Stimulated activated CD4-positive, alpha-beta T cell treated with anti-CD3 and anti-CD28 coated beads, Interleukin-1b, Interleukin-23, amount 100 ng/mL, for 1 hour (primary cell): ENCODE measurements around the gene MAP3K5.

ENCODE experiments used
- DNase-seq, 2 donors: peaks; one replicate each; pipeline ENCODE4 v3.0.0-alpha.2; 2020; ENCODE audit warnings: low read depth in 2 of 2

MAP3K5 gene

DNA sequence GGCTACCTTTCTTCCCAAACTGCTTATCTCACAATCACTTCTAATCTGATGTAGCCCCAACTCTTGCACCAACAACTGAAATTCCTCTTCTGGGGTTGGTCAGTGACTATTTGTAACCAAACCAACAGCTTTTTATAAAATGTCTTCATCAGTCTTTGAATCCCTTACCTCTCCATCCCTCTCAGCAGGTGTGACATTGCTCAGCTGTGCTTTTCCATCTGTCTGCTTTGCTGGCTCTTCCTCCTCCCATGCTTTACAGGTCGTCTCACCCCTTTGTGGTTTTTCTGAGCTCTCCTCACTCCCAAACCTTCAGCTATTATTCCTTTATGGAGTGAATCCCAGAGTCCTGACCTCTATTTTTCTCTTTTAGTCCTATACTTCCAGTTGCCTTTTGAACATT lies 248.0 kb downstream of the MAP3K5 start:
- no peak for DNase-seq

DNA sequence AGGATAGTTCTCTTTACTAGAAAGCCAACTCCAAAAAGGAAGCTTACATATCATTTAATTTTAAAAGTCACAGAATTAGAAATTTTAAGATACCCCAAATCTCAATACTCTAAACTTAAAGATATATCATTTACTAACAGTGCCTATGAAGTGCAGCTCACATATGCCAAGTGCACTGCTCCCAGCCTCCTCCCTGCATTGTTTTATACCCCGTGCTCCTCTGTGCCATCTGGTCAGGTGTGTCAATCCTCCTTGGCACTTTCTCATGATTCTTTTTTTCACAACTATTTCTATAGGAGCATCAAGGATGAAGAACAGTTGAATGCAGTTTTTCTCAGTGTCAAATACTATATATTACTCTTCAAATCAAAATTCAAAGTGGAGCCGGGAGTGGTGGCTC lies 250.9 kb downstream of the MAP3K5 start:
- no peak for DNase-seq

DNA sequence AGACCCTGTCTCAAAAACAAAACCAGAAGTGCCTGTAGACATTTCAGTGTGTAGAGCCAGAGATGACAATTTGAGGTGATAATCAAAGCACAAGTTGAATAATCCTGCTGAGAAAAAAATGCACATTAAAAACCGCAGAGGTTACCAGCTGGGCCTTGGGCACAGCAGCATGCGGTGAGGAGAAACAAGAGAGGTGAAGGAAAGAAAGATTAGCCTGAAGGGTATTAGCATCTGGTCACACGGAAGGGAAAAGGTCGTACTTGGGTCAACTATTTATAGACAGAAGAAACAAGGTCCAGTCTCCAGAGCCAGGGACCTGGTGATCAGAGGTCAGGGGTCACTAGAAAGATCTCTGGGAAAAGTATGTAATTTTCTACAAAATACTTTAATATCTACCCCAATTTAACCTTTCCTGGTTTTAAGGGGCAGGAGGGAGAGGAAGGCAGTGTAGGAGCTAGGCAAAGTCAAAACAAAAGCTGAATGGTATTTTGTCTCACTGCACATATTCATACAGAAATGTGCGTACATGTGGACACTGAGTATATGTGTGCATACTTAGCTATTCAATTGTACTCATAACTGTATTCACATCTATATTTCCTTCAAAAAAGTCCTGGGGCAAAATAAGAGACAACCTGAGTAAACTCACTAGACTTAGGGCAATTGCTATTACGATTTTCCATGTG lies 252.2 kb downstream of the MAP3K5 start:
- DNase-seq: no peak

DNA sequence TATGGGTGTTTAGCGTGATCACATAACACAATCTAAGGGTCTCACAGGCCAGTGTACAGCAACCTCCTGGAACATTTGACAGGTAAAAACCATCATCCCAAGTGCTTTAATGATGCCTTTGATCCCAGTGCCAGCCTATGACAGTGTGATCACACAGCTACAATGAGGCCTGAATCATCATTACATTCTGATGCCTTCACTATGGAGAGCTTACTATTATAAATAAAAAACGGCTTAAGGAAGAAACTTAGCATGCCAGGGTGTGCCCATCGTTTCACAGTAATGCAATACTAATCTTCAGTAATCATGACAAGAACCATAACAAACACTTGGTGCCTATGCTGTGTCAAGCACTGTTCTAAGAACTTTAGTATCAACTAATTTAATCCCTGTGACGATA lies 253.4 kb downstream of the MAP3K5 start:
- no peak for DNase-seq

DNA sequence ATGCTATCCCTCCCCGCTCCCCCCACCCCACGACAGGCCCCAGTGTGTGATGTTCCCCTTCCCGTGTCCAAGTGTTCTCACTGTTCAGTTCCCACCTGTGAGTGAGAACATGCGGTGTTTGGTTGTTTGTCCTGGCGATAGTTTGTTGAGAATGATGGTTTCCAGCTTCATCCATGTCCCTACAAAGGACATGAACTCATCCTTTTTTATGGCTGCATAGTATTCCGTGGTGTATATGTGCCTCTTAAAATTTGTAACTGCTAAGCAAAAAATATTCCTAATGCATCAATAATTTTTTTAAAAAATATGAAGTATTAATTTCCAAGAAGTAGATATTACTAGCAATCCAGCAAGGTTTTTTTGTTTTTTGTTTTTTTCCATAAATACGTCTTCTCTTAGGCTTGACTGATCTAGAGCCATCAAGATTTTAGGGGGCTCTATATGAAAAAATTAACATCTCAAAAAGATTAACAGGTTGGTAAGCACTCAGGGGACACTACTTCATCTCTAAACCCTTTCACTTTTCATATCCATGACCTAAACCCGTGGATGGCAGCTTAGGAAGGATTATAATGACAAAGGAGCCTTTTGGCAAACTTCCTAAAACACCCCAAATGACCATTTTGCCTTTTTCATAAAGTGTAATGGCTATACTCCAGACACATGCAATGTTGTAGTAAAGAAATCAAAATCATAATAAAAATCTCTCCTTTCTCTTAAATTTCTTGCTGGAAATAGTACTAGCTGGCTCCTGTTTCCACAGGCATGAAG lies 256.2 kb downstream of the MAP3K5 start:
- no peak for DNase-seq

DNA sequence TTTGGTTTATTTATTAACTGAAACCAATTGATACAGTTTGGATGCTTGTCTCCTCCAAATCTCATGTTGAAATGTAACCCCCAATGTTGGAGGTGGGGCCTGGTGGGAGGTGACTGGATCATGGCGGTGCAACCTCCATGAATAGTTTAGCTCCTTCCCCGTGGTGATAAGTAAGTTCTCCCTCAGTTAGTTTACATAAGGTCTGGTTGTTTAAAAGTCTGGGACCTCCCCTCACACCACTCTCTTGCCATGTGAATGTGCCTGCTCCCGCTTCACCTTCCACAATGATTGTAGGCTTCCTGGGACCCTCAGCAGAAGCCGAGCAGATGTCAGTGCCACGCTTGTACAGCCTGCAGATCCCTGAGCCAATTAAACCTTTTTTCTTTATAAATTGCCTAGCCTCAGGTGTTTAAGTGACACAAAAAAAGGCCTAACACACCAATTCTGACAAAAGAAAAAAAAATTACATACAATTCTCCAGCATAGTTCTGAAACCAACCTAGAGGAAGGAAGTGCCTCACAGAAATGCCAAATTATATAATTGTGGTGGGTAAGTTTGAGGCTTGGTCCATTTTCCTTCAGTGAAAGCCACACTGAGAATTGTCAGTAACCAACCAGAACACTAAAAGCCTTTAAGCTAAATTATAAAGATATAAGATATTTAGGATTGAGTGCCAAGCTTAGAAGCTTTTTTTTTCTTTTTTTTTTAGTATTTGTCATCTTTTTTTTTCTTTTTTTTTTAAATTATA lies 257.1 kb downstream of the MAP3K5 start:
- DNase-seq: no peak

DNA sequence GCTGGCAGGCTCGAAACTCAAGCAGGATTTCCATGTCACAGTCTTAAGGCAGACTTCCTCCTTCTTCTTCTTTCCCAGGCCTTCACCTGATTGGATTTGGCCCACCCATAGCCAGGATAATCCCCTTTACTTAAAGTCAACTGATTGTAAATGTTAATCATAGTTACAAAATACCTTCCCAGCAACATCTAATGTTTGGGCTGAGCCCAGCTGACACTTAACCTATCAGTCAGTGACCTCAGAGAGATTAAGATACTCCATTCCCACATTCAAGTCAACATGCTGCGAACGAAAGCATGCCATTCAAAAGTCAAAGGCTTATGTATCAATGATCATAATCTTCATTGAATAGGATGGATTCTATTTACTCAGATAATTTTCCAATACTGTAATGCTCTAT lies 258.0 kb downstream of the MAP3K5 start:
- no peak for DNase-seq

DNA sequence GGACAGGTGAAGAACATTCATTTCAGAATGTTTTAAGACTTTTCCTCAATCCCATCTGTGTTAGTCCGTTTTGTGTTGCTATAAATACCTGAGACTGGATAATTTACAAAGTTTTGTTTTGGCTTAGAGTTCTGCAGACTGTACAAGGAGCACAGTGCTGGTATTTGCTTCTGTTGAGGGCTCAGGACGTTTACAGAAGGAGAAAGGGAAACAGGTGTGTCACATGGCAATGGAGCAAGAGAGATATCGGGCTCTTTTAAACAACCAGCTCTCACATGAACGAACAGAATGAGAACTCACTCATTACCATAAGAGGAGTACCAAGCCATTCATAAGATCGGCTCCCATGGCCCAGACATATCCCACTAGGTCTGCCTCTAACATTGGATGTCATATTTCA lies 258.8 kb downstream of the MAP3K5 start:
- DNase-seq: no peak

DNA sequence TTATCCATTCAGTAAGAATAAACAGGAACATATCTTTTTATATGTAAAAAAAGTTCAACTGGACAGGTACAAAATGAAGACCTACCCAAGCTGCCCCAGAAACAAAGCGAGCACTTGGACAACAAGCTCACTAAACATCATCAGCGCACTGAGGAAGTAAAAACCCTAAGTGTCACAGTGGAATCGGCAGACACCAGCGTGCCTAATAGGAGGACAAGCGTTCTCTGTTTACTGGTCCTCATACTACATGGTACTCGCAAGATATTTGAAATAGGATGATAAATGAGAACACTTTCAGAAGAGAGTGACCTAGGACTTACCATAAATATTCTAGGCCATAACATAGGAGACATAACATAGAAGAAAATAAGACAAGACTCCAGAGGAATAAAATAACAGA lies 260.2 kb downstream of the MAP3K5 start:
- DNase-seq: no peak

DNA sequence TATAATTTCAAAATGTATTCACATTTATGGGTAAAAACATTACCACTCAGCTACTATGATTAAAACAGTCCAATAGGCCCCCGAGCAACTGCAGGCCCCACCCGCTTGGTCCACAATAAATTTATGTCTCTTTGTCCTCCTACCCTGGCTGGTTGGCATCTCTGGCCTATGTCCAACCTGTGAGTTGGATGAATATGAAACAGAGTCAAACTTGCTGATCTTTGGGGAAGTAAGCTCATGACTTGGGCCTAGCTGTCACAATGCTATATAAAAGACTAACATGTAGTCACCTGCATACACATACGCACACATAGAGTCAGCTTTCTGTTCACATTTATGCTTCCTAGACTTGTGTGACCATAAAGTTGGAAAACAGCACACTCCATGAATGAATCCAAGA lies 262.6 kb downstream of the MAP3K5 start:
- DNase-seq: no peak

DNA sequence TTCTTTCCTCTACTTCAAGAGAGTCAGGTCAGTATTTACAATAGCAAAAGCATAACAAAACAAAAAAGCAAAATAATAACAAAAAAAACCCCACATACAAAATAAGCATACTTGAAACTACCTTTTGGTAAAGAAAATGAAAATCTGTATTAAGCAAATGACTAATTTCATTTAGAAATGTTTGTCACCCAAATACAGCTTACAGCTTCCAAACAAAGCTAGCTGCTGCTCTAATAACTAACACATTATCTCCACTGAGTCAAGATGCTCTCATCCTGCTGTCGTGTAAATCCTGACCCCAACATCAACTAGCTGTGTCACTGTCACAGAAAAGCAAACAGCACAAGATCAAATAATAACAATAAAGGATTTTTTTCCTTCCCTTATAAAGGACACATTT lies 263.8 kb downstream of the MAP3K5 start:
- no peak for DNase-seq

DNA sequence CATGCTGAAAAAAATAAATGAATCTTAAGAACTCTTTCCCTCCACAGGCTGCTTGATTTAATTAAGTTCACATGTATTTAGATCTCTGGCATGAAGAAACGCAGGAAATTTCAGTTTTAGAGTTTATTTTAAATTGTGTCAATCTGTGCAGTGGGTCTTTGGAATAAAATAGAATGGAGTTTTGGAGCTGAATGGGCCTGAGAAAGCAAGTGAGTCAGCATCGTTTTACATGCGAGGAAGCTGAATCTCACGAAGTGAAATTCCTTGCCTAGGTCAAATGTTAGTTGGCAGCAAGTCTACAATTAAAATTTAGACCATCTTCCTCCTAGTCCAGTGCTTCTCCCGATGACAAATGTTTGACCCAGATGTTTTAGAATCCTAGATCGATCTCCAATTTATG lies 264.4 kb downstream of the MAP3K5 start:
- DNase-seq: no peak

DNA sequence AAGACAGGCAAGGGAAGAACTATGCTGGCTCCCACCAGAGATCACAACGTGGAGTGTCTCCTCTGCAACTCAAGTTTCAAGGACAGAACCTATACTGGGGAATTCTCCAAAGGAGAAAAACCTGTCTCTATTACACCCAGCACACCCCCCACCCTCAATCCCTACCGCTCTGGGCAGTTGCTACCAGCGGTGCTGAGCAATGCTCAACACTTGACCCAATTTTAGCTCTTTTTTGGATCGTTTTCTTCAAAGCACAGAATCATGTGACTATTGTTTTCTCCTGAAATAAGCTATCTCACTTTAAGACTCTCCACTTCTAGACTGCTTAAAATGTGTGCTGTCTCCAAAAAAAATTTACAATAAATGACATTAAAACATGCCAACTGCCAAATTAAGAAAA lies 265.3 kb downstream of the MAP3K5 start:
- DNase-seq: no peak

DNA sequence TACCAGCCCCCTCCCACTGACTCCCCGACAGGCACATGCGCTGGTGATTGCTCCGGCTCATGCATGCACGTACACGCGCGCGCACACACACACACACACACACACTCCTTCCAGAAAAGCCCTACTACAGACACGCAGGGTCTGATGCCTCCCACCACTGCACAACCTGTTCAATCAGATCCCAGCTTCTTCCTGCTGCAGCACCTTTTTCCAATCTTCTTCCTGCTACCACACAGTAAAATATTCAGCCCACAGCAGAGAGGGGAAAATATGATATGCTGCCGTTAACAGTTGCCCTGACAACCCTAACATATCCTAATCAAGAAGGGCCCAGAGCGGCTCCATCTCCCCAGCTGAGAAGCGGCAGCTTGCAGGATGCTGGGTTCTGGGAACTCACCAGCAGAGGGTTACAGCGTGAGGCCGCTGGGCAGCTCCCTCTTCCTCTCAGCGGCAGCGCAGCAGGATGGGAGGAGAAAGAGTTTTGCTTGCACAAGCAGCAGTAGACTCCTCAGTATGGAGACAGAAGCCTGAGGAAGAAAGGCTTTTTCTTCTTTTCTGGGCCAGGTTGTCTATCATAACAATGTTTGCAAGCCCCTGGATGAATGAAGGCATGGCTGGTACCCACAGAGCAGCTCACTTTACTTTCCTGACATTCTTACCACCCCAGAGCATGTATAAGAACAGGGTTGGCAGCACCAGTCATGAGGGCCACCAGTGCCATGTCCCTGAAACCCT lies 265.9 kb downstream of the MAP3K5 start:
- DNase-seq: no peak

DNA sequence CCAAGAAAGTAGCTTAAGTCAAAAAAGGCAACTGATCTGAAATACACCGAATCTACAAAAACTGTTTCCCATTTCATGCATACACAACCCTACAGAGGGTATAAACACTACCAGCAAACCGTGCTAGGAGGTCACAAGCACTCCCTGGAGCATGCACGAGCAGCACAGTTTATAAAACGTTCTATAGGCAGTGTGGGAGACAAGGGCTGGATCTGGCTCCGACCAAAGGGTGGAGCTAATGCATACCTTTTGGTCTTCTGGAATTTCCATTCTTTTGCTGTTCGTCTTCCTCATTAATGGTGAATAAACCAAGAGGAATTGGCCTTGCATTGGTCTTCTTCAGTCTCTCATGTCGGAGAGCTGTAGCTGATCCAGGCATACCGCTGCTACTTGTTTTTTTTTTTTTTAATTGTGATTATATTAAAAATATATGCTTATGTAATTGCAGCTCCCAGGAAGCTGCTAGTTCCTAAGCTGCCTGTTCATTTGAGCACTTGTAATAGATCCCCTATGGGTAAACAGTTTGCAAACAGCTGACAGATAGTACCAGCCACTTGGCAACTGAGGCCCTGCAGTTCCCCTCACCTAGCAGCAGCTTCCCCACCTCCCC lies 266.6 kb downstream of the MAP3K5 start:
- DNase-seq: no peak

DNA sequence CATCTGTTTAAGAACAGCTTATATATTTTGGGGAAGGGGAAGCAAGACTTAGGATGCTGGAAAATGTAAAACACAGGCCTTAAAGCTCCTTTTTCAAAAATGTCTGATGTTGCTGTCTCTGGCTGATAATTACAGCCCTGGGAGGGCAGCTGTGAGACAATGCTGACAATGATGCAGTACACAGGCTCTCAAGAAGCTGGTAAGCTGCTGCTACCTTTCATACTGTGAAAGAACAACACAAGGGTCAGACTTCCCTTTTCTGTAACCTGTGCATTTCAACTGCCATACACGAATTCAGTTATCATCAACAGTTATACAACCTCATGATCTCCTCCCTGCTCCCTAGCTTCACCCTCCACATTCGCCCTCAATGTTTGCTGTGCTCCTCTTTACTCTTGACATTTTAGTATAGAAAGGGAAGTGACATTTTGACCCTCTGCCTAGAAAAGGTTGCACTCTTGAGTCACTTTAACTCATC lies 267.3 kb downstream of the MAP3K5 start:
- DNase-seq: no peak

DNA sequence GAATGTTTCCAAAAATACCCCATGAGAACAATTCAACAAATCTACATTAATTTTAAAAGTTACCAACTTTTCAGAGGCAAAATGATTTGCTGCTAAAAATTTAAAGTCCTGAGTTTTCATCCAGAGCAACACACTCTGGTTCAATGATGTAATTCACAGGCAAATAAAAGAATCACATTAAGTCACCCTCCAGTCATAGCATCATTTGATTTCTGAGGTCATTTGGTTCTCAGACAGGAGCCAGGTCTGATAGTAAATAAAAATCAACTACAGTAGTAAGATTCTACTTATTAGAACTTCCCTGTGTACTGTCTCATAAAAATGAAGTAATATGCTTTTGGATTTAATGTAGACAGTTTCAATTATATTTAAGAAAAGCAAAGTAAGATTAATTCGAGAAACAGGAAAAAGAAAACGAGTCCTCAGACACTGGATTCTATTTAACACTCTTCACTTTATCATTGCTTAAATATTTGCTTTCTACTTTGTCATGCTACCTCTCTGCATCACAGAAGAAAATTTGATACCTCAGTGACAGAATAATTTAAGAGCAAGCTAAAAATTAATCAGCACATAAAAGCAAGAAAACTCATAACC lies 267.8 kb downstream of the MAP3K5 start:
- no peak for DNase-seq

DNA sequence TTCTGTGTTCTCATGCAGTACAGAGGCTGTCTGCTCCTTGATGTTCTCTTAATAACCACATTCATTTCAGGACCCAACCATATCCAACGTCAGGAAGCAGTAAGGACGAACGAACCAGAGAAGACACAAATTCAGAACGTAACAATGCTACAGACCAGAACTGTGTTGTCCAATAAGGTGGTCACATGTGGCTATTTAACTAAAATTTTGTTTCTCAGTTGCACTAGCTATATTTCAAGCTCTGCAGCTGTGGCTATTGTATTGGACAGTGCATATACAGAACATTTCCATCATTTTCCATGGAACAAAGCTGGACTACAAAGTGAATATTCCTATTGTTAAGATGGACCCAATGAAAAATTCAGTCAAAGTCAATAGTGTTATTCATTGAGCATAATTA lies 269.1 kb downstream of the MAP3K5 start:
- DNase-seq: no peak

DNA sequence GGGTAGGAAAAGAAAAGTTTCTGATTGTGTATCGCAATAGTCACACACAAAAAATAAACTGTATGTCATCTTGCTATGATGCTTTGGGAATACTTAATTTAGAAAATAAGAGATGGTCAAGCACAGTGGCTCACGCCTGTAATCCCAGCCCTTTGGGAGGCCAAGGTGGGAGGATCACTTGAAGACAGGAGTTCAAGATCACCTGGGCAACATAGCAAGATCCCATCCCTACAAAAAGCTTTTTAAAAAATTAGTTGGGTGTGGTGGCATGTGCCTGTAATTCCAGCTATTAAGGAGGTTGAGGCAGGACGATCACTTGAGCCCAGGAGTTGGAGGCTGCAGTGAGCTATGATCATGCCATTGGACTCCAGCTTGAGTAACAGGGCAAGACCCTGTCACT lies 269.6 kb downstream of the MAP3K5 start:
- no peak for DNase-seq

DNA sequence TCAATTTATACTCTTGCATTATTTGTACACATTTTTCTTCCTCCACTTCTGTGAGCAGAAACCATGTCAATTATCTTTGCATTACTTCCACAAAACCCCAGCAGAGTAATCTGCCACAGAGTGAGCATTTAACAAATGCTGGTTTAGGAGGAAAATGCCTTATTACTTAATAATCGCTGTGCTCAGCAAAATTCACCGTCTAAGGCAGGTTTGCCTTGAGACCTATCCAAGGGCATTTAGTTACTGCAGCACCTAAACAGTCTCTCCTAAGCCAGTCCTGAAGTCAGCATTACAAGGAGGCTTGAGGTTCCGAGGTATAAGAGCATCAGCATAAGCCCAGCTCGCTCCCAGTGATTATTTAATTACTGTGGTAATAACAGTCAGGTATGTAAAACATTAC lies 270.4 kb downstream of the MAP3K5 start:
- DNase-seq: no peak

DNA sequence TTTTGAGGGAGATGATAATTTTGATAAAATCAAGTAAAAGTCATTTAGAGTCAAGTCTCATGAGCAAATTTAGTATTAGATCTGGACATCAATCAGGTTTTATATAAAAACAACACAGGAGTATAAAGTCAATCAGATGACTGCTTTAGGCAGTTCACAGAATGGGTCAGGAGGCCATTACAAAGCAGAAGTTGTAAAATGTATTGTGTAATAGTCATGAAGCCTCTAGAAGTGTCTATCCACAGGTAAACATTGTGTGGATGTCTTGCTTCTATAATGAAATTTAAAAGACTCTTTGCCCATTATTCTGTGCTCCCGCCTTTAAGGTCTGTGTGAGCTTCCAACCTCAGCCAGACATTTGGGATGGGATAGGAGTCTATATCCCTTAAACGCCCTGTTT lies 270.9 kb downstream of the MAP3K5 start:
- no peak for DNase-seq
